ENCODE results near the gene LRRN4.
"Not testable (repeated sequence)": the region's sequence is repeated elsewhere in the genome, so short reads cannot be mapped to it uniquely, and the experiment has no call there.

Gene LRRN4

DNA sequence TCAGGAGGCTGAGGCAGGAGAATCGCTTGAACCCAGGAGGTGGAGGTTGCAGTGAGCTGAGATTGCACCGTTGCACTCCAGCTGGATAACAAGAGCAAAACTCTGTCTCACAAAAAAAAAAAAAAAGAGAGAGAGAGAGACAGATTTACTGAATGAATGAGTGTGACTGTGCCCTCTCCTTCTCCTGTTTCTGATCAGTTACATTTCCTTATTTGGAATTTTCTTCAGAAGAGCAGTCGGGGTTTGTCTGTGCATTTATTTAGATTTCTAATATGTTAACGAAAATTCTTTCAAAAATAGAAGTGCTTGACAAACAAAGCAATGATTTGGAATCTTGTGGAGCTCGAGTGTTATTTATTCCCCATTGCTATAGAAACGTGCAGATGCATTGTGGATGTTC, 6.4 kb upstream of the LRRN4 start:
- no peak for DNase-seq (ENCODE audit: low read depth in 2 of 2, low spot score in 1 of 2)

DNA sequence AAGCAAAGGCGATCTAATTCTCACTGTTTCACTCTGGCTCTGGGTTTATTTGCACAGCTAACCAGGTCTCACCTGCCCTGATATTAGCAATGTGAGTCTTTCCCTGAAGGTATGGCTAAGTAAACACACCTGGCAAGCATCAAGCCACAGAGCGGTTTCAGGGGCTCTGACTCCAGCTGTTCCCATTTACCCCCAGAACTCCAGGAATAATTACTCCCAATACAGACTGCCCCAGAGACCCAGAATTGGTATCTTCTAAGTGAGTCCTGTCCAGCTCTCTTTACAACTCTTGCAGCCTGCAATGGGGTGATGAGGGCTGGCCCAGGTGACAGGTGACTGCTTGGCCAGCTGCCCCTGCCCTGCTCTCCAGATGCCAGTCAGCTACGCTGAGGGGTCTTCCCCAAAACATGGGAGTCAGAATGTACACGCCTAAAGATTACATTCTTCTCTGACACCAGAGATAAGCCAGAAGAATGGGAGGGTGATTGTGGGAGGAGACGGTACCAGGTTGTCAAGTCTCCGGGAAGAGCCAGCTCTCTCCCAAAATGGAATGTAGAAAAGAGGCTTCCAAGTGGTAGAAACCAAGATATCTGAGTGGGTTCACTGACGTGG, 4.9 kb upstream of the LRRN4 start:
- DNase-seq (ENCODE audit: low read depth in 2 of 2, low spot score in 1 of 2) = no peak

DNA sequence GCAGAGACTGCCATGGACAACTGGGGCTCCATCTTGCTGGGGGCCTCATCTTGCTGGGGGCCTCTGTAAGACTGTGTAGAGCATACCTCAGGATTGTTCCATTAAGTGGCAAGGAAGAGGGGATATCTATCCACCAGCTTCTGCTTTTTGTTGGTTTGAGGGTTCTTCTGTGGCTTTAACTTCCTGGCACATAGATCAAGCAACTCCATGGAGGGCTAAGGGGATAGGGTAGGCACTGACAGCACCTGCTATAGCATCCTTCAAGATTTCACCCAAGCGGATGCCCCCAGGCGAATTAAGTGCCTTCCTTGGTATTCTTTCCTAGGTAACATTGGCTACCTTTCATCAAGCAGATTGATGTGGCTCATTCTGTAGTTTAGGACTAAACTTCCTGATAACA, 3.8 kb upstream of the LRRN4 start:
- DNase-seq (ENCODE audit: low read depth in 2 of 2, low spot score in 1 of 2) = no peak

DNA sequence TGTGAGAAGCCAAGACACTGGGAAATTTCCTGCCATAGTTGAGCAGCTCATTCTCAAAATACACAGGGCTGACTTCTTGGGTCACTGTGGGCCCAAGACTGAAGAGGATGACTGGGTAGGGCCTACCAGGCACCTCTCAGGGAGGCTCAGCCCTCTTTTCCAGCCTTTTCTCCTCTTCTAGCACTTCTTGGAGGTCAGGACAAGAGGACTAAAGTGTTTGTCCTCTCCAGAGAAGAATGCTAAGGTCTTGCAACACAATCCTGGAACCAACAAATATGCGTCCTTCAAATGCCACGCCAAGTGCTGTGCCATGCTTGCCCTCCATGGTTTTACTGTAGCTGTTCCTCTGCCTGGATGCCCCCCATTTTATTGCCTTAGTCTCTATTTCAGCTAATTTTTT, 3.3 kb upstream of the LRRN4 start:
- no peak for DNase-seq (ENCODE audit: low read depth in 2 of 2, low spot score in 1 of 2)

DNA sequence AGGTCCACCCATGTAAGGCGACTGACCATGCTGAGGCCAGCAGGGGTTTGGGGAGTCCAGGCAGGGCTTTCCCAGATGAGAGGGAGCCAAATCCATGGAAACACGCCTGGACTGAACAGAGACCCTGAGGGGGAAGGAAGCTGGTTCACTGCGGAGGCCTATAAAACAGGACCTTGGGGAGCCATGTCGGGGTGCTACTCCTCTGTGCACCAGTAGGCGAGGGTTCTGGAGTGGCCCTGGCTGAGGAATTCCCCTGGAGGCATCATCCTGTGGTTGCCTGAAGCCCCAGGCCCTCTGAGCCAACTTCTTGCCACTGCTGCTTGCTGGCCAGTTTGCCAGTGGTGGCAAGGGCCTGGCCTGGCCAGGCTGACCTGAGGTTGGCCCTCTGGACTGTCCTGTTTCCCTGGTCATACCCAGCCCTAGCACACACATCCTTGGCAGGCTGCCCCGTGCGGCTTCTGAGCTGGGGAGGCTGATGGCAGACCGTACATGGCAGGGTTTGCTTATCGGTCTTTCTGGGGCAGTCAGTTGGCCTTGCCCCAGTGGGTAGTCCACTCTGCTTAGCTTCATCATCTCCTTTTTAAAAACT, 2.2 kb upstream of the LRRN4 start:
- DNase-seq (ENCODE audit: low read depth in 2 of 2, low spot score in 1 of 2) = no peak

DNA sequence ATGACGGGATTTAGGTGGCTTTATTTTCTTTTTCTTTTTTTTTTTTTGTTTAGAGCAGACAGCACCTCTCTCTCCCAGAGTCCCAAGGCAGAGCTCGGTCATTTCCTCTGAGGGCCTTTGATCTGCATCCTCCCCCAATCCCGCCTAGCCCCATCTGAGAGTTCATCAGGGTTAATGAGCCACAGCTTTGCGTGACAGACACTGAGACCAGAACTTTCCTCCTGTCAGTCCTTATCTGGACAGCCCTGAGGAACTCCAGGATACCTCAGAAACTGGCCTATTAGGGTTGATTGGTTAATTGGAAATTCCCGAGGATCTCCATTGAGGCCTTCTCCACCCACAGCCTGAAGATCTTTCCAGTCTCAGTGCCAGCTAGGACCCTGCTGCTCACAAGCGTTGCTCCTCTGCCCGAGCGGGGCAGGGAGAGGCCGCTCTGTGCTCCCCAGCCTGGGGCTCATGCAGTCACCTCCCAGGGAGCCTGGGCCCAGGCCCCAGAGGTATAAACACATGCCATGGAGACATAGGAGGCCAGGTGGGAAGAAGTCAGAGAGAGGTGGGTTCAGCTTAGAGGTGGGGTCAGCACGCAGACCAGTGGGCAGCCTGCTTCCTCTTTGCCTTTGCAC, 1.4 kb upstream of the LRRN4 start:
- no peak for DNase-seq (ENCODE audit: low read depth in 2 of 2, low spot score in 1 of 2)

DNA sequence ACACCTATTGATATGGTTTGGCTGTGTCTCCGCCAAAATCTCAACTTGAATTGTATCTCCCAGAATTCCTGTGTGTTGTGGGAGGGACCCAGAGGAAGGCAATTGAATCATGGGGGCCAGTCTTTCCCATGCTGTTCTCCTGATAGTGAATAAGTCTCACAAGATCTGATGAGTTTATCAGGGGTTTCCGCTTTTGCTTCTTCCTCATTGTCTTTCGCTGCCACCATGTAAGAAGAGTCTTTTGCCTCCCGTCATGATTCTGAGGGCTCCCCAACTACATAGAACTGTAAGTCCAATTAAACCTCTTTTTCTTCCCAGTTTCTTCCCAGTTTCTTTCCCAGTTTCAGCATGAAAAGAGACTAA, 810 bp upstream of the LRRN4 start:
- DNase-seq (ENCODE audit: low read depth in 2 of 2, low spot score in 1 of 2) = not testable (repeated sequence)

DNA sequence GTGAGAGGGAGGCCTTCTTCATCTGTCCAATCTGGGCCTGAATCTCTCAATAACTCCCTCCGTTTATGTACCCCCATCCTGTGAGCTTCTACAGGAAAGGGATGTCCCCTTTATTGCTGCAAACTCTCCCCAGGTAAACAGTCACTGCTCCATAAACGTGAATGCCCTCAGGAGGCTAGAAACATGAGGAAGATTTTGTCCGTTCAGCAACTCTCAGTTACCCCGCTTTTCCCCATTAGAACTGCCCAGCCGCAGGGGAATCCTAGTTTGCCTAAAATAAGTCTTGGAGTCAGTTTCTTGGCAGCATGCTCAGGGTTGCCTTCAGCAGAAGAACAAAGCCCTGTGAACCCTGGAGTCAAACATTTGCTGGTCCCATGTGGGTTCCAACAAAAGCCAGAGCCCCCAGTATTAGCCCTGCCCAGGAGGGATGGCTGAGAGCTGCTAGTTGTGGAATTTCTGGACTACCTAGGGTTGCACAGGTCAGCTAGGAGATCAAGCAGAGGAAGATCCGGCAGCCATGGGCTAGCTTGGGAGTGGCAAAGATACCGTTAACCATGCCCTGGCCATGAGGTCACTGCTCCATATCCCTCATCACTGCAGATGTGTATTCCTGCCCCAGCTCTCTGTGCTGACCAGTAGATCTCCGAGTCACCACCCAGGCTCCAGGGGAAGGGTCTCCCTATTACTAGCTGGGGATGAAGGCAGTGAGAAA, 640 bp downstream of the LRRN4 start:
- DNase-seq (ENCODE audit: low read depth in 2 of 2, low spot score in 1 of 2) = no peak

DNA sequence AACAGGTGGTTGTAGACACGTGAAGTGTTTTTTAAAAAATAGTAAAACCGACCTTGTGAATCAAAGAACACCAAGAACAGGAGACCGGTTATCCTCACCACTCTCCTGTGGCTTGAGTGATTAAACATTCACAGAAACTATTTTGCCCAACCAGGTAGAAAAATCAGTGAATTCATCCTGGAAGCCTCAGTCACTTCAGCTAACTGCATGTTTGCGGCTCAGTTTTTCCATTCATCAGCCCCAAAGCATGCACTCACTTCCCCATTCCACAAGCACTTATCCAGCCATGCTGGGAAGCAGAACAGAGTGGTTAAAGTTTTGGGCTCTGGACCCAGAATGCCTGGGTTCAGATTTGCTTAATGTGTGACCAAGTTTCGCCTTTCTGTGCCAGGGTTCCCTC, 2.4 kb downstream of the LRRN4 start:
- DNase-seq (ENCODE audit: low read depth in 2 of 2, low spot score in 1 of 2) = no peak

DNA sequence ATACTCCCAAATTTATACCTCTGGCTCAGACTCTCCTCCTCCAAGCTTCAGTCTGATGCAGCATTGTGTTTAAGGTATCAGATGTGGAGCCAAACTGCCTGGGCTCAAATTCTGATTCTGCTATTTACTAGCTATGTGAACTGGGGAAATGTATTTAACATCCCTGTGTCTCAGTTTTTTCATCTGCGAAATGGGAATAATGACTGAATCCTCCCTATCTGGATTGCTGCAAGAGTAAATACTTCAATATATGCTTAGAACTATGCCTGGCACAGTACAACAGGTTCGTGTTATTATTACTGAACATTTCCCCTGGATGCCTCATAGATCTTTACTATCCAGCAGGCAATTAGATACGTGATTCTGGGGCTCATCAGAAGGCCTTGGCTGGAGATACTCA, 5.5 kb downstream of the LRRN4 start:
- DNase-seq (ENCODE audit: low read depth in 2 of 2, low spot score in 1 of 2) = no peak

DNA sequence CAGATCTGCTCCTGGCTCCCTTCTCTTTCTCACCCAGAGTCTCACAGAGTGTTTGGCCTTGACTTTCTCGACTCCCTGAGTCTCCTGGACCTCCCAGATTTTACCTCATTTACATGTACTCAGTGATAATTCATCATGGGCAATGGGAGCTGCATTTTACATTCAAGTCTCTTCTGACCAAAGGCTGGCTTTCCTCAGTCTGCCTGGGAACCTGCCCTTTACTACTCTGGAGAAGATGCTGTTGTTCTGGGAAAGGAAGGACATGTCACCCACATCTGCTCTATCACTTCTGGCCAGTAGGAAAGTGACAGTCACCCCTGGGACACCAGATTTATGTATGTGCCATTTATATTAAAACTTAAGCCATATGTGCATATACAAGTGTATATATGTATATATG, 7.4 kb downstream of the LRRN4 start:
- DNase-seq (ENCODE audit: low read depth in 2 of 2, low spot score in 1 of 2) = no peak

DNA sequence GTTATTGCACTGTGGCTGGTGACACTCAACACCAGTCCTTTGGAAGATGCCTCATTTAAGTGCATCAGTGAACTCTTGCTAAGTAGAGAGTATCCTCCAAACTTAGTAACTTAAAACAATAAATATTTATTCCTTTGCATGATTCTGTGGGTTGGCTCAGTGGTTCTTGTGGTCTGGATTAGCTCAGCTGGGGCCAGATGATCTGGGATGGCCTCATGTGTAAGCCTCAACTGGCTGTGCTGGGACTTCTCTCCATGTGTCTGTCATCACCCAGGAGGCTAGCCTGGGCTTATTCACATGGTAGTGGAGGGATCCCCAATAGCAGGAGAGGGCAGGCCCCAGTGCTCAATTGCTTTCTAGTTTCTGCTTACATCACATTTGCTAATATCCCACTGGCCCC, 8.3 kb downstream of the LRRN4 start:
- DNase-seq (ENCODE audit: low read depth in 2 of 2, low spot score in 1 of 2) = no peak

DNA sequence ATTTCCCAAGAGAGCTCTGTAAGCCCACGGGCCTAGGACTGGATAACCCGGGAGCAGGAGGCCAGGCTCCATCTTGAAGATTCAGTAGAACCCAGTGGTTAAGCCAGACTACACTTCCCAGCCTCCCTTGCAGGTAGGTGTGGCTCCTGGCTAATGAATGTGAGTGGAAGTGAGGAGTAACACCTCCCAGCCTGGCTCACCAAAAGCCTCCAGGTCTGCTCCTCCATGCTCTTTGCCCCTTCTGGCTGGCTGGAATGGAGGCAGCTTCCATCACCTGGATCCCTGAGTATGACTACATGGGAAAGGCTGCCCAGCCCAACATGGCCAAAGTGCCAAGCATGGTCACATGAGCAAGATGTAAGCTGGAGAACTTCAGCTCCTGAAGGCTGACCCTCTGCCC, 9.7 kb downstream of the LRRN4 start:
- DNase-seq (ENCODE audit: low read depth in 2 of 2, low spot score in 1 of 2) = no peak

DNA sequence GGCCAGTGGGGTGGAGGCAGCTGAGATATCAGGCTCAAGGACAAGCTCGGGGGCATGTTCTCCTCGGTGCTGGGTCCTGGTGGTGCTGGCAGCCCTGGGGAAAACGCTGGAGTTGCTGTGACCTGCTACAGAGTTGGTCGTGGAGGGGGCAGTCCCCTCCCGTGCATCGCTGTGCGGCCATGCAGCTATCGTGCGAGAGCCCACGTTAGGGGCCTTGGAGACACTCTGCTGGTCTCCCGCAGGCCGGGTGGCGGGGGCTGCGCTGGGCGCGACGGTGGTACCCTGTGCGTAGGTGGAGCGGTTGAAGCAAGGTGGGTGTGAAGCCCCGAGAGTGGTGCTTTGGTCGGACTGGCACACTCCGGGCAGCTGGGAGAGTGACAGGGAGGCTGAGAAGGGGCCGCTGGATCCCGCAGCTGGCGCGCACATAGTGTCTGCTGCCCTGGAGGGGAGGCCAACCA, 12.0 kb downstream of the LRRN4 start:
- DNase-seq (ENCODE audit: low read depth in 2 of 2, low spot score in 1 of 2) = no peak

DNA sequence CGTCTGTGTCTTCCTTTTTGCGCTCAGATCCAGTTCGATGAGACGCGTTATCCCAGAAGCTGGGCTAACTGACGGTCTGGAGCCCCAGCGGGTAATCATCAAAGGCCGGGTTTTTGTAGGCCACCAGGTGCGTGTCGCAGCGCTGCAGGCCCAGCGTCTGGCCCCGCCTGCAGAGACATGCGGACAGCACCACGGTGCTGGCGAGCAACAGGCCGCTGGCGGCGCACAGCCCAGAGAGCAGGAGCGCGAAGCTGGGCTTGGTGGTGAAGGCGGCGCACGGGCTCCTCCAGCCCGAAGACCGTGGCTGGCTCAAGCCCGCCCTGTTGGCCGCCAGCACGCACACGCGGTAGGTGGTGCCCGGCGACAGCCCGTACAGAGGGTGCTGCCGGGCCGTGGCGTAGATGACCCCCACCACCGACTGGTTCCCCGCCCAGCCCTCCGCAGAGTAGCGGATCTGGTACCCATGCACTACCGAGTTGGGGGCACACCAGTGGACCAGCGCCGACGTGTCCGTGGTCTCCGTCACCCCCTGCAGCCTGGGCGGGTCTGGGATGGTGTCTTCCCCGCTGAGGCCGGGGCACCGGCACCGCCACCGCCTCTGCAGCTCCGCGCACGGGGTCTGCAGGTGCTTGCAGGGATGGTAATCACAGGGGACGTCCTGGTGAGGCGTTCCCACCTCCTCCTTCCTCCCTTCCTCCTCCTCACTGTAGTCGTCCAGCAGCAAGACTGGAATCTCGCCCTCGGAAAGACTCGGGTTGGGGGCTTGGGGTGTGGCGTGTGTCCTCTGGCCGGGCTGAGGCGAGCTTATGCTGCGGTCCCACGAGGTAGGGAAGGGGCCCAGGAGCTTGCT, 12.7 kb downstream of the LRRN4 start:
- no peak for DNase-seq (ENCODE audit: low read depth in 2 of 2, low spot score in 1 of 2)

DNA sequence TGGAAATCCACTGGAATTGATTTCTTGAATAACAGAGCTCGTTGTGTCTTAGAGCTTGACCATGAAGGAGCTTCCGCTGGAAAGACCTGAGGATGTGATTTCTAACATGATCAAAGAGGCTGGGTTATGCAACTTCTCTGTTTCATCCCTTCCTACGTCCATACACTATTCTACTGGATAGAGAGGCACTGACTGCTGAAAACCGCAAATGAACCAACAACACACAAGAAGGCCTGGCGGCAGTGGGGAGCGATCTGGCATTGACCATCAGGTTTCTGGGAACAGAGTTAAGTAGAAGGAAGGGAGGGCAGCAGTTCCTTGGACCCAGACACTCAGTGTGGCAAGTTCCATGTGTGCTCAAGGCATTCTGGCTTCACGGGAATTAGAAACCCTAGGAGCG, 13.3 kb downstream of the LRRN4 start:
- no peak for DNase-seq (ENCODE audit: low read depth in 2 of 2, low spot score in 1 of 2)

DNA sequence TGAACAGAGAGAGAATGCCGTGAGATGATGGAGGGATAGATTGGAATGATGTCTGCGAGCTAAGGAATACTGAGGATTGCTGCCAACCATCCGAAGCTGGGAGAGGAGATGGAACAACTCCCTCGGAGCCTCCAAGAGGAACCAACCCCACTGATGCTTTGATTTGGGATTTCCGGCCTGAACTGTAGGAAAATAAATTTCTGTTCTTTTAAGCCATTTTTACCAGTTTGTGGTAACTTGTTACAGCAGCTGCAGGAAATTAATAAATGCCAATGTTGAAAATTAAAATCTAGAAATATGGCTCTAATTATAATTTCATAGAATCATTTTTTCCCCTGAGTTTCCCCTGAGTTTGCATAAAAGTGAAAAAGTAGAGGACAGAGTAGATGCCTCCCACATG, 14.1 kb downstream of the LRRN4 start:
- no peak for DNase-seq (ENCODE audit: low read depth in 2 of 2, low spot score in 1 of 2)

DNA sequence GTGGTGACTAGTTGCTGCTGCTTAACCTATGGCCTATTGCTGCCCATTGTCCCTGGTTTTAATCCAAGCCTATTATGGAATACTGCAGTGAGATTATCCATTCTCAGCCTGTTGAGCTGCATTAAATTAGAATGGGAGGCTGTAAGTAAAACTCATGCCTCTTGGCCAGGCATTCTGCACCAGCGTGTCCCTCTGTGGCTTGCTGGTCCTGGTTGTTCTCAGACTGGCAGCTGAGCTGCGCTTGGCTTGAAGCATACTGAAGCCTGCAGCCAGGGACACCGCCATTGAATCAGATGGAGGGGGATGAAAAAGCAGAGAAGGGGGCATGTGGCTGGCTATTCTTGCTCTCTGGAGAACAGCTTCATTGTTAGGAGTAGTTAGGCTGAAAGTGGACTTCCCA, 15.6 kb downstream of the LRRN4 start:
- no peak for DNase-seq (ENCODE audit: low read depth in 2 of 2, low spot score in 1 of 2)

DNA sequence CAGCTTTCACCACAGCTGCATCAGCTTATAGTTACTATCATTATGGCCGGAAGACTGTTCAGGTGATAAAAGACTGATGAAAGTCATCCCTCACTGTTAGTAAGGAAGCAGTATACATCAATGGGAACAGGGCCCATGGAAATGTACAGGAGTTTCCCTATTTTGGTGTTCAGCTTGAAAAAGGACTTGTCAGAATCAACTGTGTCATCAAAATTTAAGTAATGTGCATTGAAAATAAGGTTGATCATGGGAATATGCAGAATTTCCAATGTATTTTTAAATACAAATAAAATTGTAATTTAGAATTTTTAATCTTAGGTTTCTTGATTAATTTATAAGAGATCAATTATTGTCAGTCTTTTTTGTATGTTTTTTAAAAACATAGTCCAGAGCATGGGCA, 16.8 kb downstream of the LRRN4 start:
- DNase-seq (ENCODE audit: low read depth in 2 of 2, low spot score in 1 of 2) = no peak

DNA sequence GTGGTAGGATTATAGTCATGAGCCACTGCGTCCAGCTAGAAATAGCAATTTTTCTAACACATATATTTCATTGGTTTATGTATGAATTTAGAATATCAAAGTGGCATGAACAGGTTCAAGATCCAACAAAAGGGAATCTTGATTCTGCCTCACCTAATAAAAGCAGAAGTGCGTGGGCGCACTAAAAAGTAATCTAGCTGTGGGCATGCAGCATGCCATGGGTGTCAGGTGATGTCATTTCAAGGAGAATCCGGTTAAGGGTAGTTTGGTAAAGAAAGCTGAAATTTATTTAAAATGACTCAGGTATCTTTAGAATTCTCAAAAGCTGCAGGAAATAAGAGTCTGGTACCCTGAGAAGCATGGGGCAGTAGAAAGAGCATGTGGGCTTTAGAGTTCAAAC, 17.6 kb downstream of the LRRN4 start:
- no peak for DNase-seq (ENCODE audit: low read depth in 2 of 2, low spot score in 1 of 2)

DNA sequence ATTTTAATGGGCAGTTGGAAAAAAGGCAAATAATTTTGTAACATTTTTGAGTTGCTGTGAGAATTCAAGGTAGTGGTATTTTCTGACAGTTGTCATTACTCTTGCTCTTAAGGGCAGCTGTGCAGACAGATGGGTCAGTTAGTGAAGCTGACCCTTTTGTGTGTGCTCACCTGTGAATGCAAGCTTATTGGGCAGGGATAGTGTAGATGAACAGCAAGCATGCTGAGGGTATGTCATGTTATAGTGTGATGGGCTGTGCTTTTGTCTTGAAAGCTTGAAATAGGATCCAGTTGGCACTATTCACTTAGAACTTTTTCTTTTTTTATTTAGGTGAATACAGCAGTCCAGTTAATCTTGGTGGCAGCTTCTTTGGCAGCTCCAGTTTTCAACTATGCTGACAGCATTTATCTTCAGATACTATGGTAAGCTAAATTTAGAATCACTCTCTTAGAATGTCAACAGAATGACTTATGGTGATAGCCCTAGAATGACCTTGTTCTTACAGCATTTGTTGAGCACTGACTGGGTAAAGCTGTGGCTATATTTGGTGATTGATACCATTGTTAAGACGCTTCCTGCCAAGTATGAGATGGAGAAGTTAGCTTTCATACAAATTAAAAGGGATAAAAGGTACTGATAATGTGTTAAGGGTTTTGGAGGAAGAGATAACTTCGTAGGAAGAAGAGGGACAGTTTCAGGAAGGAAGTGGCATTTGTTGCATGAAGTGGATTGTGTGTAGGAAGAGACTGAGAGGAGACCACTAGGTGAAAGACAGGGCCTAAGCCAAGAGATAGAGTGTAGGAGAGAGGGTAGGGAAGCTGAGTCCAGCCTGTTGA, 19.5 kb downstream of the LRRN4 start:
- DNase-seq (ENCODE audit: low read depth in 2 of 2, low spot score in 1 of 2) = no peak
